Lower leg skin (tissue), 4 donors: ENCODE results near the gene LAMB4. TPM values are rescaled to one million over a fixed set of nuclear protein-coding genes. Genes with fewer than 3 reads are reported as not detected.

Source experiments
- DNase-seq, 2 donors: peaks; one replicate each; pipeline ENCODE4 v3.0.0-alpha.2; 2019; ENCODE audit warnings: low spot score in 2 of 2
- H3K4me3 ChIP-seq: fragments of 200-600 bp; sonication (generic); 2 replicates; pipeline ENCODE4 v1.5.1; 2017; ENCODE audit warnings: mild to moderate bottlenecking, low read depth; ENCODE audit not compliant: poor library complexity, severe bottlenecking
- POLR2A ChIP-seq, 2 donors: fragments of 450-650 bp; IDR thresholded peaks; one replicate each; pipeline ENCODE4 v1.6.1; 2016 to 2017; ENCODE audit warnings: antibody characterized with exemption in 2 of 2, mild to moderate bottlenecking in 1 of 2, moderate library complexity in 1 of 2
- WGBS, 2 donors: methylation state at CpG; one replicate each; pipeline ENCODE4 v1.1.5; 2018; 5-methylcytosine and 5-hydroxymethylcytosine counted together
- intact Hi-C: fragments of 100-400 bp; cut with DNase I; formaldehyde crosslinking; loops from one replicate; pipeline ENCODE4 v1.15.0; 2023; ENCODE audit warnings: low total_unique reads
- total RNA-seq, 4 donors: library from RNA; depleted of rRNA; stranded (reverse); fragments of >200 nt; gene quantifications; one replicate each; pipeline ENCODE4 v1.1.0, GENCODE V29; 2016
- TF ChIP-seq, protein P1 (sequence below), 3 donors: fragments of 450-650 bp; IDR thresholded peaks; one replicate each; pipeline ENCODE4 v1.5.1; 2016; ENCODE audit warnings: antibody characterized with exemption in 3 of 3, mild to moderate bottlenecking in 3 of 3, moderate library complexity in 2 of 3

Gene LAMB4
- total RNA-seq, 4 donors from 2014 or later, result 125 to 306 (median 156) TPM

DNA sequence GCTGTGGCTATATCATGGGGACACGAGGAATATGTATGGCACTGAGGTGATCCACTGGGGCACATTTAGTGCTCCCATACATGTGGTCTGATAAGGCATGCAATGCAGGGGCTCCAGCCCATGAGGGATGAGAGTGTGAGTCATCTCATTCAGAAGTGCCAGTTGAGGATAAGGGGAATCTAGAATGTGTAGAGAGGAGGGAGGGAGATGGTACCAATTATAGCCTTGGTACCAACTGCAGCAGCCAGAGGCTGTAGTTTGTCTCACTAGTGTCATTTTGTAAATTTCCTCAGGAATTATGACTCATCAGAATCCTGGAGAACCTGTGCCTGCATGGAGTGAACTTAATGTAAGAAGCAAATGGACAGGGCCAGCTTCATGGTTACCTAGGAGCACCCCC lies 46.2 kb downstream of the LAMB4 start:
- no peak for TF ChIP-seq POLR2A (IDR thresholded peaks at IDR 0.05)
- TF ChIP-seq, protein P1, sequence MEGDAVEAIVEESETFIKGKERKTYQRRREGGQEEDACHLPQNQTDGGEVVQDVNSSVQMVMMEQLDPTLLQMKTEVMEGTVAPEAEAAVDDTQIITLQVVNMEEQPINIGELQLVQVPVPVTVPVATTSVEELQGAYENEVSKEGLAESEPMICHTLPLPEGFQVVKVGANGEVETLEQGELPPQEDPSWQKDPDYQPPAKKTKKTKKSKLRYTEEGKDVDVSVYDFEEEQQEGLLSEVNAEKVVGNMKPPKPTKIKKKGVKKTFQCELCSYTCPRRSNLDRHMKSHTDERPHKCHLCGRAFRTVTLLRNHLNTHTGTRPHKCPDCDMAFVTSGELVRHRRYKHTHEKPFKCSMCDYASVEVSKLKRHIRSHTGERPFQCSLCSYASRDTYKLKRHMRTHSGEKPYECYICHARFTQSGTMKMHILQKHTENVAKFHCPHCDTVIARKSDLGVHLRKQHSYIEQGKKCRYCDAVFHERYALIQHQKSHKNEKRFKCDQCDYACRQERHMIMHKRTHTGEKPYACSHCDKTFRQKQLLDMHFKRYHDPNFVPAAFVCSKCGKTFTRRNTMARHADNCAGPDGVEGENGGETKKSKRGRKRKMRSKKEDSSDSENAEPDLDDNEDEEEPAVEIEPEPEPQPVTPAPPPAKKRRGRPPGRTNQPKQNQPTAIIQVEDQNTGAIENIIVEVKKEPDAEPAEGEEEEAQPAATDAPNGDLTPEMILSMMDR (IDR thresholded peaks at IDR 0.05), result no peak
- no peak for DNase-seq
- WGBS, 2 donors, result 77 to 87% methylated on average over 1 of the region's 1 CpG
- H3K4me3 ChIP-seq, result no peak overlapping the region
- intact Hi-C loops, result no loop called here

DNA sequence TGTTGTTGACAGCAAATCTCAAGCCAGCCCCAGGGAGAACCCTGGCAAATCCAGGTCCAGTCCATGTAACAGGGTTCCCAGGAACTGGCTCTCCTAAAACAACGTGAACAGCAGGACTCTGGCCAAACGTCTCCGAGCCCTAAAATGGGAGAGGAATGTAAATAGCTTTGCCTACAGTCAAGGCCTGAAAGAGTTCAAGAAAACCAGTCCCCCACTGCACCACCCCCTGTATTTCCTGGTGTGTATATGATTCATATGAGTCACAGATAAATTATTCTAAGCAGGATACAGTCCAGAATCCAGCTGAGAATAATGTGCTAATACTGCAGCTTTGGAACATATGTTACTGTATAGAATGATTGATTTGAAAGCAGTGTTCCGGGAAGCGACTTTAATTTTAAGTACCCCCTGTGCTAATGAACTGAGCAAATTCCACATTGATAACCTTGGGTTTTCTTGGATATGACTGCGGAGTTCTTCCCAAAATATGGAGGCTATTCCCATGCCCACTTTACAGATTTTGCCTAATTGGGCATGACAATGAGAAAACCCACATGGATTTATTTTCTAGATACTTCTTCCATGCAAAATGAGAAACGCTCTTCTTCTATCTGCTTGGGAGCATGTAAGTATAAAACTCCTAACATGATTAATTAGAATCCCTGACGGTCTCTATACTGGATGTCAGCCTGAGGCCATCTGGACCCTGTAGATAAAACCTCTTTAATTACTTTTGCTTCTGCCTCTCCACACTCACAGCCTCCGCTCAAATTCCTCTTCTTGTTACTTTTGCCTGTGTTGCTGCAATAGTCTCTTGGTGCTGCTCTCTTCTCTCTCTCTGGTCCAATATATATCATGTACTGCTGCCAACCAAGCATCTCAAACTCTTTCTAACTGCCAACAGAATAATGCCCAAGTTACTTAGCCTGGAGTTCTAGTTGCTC lies 50.2 kb downstream of the LAMB4 start:
- TF ChIP-seq POLR2A (IDR thresholded peaks at IDR 0.05), result no peak
- TF ChIP-seq, protein P1 (IDR thresholded peaks at IDR 0.05), result no peak
- intact Hi-C loops, result no loop called here
- DNase-seq, result no peak
- WGBS, 2 donors, result 75 to 76% methylated on average over 9 of the region's 9 CpGs
- no peak overlapping the region for H3K4me3 ChIP-seq

DNA sequence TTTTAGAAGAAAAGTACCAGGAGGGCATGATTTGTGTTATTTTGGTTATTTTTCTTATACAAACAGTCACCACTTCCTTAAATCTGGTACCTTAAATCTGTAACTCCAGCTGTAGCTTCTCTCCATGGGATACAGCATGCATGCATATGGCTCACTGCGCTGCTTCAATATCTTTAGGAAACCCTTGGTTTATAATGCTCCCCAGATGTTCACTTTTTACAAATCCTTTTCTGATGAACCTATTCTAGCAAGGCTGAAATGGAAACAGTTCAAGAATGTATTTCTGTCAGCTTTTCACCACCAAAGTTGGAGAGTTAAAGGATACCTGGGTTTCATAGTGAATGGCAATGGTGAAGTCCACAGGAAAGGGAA lies 50.9 kb downstream of the LAMB4 start:
- intact Hi-C loops, result no loop called here
- TF ChIP-seq POLR2A (IDR thresholded peaks at IDR 0.05), result no peak
- TF ChIP-seq, protein P1 (IDR thresholded peaks at IDR 0.05), result no peak
- no peak for DNase-seq
- WGBS, 2 donors, result 97% methylated on average over 1 of the region's 1 CpG
- H3K4me3 ChIP-seq, result no peak overlapping the region

DNA sequence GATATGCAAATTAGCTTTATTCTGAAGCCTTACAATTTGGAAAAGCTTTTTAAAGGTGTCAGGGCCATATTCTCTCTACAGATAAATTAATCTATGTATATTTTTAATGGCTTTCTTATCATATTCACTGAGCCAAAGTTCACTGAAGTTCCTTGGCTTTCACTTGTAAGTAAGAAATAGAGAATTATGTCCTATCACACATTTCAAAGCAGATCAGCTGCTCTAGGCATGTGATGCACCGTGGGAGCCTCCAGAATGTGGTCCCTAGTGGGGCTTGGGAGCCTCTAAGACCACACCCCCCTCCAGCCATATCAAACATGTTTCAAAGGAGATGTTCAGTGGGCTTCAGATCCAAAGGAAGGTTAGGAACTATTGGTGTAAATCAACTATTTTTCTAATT lies 51.5 kb downstream of the LAMB4 start:
- no peak overlapping the region for H3K4me3 ChIP-seq
- no peak for TF ChIP-seq POLR2A (IDR thresholded peaks at IDR 0.05)
- TF ChIP-seq, protein P1 (IDR thresholded peaks at IDR 0.05), result no peak
- no peak for DNase-seq
- intact Hi-C loops, result no loop called here
- WGBS, 2 donors, result 59 to 61% methylated on average over 1 of the region's 1 CpG

DNA sequence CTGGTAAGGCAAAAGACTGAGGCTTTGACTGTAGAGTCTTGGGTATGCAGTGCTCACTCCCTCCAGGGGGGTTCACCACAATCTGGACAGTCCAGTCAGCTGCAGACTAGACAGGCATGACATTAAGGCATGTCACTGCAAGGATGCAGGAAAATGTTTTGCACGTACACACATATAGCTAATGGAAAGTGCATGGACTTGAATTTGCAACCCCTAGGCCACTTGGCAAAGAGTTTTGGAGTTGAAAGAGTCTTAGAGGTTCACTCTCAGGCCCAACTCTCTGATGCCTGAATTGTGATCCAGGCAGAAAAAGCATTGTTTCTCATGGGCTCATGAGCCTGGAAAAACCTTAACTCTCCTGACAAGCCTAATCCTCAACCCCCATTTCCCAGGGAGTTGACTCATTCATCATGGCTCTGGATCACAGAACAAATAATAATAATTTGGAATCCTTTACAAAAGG lies 51.9 kb downstream of the LAMB4 start:
- DNase-seq, result no peak
- no peak overlapping the region for H3K4me3 ChIP-seq
- TF ChIP-seq, protein P1 (IDR thresholded peaks at IDR 0.05), result no peak
- no peak for TF ChIP-seq POLR2A (IDR thresholded peaks at IDR 0.05)
- intact Hi-C loops, result no loop called here
- WGBS, 2 donors, result 56 to 70% methylated on average over 1 of the region's 1 CpG
